HL-60 (cell line): ENCODE data around the gene PCDHGA7.
"Not testable (repeated sequence)": the region's sequence is repeated elsewhere in the genome, so short reads cannot be mapped to it uniquely, and the experiment has no call there.

Source experiments
- DNase-seq, 2 experiments: peaks; one replicate each; pipeline ENCODE4 v3.0.0-alpha.2; 2010 to 2020; ENCODE audit warnings: low read depth in 1 of 2, low spot score in 1 of 2
- H3K27ac ChIP-seq: fragments of 250-450 bp; sonication (Bioruptor Pico); replicated peaks from 2 replicates; pipeline ENCODE4 v1.5.1; 2020; ENCODE audit warnings: mild to moderate bottlenecking, moderate library complexity
- H3K27me3 ChIP-seq: fragments of 250-450 bp; sonication (Bioruptor Pico); 2 replicates; pipeline ENCODE4 v1.5.1; 2021; ENCODE audit warnings: mild to moderate bottlenecking, moderate library complexity; ENCODE audit not compliant: insufficient read depth, poor library complexity, severe bottlenecking
- H3K4me3 ChIP-seq: replicated peaks from 2 replicates; pipeline ENCODE4 v1.5.1; 2011; ENCODE audit warnings: mild to moderate bottlenecking, control low read depth, low read length; ENCODE audit not compliant: insufficient read depth
- CTCF ChIP-seq: IDR thresholded peaks from one replicate; pipeline ENCODE4 v1.5.1; 2011; ENCODE audit warnings: low read length, control low read depth, inconsistent platforms; ENCODE audit not compliant: insufficient read depth
- GABPA ChIP-seq: IDR thresholded peaks from 2 replicates; pipeline ENCODE4 v1.6.1; 2012; ENCODE audit warnings: low read depth
- POLR2AphosphoS5 ChIP-seq: IDR thresholded peaks from 2 replicates; pipeline ENCODE4 v1.6.1; 2012; ENCODE audit warnings: low read depth
- SPI1 ChIP-seq: IDR thresholded peaks from 2 replicates; pipeline ENCODE4 v1.6.1; 2012; ENCODE audit warnings: low read depth, mild to moderate bottlenecking, borderline replicate concordance
- TF ChIP-seq, protein P1 (sequence below): IDR thresholded peaks from 2 replicates; pipeline ENCODE4 v1.6.1; 2012; ENCODE audit warnings: low read depth; ENCODE audit not compliant: insufficient replicate concordance

Gene PCDHGA7

DNA sequence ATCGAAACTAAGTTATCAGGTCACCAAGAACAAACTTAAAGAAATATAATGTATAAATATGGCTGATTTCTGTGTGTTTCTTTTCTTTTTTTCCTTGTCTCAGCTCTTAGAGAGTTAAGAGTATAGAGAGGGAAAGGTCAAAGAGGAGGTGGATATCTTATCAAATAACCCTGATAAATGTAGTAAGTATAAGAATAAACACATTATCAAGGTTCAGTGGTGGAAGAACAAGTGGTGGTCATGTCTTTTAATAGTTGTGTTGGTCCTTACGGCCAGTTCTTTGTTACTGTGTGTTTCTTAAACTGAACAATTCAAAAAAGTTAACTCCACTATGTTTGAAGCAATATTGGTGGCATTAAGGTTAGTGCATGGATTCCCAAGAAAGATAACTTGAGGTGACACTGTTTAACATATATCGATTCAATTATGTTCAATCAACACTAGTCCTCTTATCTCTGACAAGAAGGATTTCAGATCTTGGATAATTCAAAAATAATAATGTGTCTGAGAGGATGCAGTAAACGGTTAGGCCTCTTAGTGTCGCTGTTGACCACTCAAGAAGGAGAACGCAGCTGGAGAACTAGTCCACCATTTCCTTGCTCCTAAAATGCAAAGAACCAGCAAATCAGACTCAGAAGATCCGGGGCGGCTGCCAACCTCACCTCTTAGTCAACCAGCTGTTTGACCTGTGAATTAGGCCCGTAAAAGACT is 39.1 kb upstream of the PCDHGA7 start, which contains the start of gene PCDHGA3:
Gene PCDHGA3 (plus strand): TSS at position 588 of the 711 bp plus-strand sequence. CDS start 205 bp downstream, outside the sequence.
- DNase-seq, result peak in 1 of 2 experiments; percentile 9
- peak; percentile 10 for TF ChIP-seq CTCF
- TF ChIP-seq, protein P1, sequence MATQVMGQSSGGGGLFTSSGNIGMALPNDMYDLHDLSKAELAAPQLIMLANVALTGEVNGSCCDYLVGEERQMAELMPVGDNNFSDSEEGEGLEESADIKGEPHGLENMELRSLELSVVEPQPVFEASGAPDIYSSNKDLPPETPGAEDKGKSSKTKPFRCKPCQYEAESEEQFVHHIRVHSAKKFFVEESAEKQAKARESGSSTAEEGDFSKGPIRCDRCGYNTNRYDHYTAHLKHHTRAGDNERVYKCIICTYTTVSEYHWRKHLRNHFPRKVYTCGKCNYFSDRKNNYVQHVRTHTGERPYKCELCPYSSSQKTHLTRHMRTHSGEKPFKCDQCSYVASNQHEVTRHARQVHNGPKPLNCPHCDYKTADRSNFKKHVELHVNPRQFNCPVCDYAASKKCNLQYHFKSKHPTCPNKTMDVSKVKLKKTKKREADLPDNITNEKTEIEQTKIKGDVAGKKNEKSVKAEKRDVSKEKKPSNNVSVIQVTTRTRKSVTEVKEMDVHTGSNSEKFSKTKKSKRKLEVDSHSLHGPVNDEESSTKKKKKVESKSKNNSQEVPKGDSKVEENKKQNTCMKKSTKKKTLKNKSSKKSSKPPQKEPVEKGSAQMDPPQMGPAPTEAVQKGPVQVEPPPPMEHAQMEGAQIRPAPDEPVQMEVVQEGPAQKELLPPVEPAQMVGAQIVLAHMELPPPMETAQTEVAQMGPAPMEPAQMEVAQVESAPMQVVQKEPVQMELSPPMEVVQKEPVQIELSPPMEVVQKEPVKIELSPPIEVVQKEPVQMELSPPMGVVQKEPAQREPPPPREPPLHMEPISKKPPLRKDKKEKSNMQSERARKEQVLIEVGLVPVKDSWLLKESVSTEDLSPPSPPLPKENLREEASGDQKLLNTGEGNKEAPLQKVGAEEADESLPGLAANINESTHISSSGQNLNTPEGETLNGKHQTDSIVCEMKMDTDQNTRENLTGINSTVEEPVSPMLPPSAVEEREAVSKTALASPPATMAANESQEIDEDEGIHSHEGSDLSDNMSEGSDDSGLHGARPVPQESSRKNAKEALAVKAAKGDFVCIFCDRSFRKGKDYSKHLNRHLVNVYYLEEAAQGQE, result no peak
- Histone ChIP-seq H3K4me3 (no peak within 1 kb of the TSS), H3K27ac (no peak within 1 kb of the TSS), H3K27me3 (no peaks in the 10 kb centered on the region)

GRCh38 chr5:141343953-141344463 is 38.5 kb upstream of the PCDHGA7 start:
- no peak for TF ChIP-seq GABPA
- TF ChIP-seq, protein P1, result no peak
- Histone ChIP-seq H3K27ac (no peak overlapping the region), H3K4me3 (no peak overlapping the region), H3K27me3 (no peaks in the 10 kb centered on the region)
- no peak for DNase-seq

GRCh38 chr5:141345327-141345726 is 37.2 kb upstream of the PCDHGA7 start:
- TF ChIP-seq, protein P1, result no peak
- no peak for TF ChIP-seq GABPA
- TF ChIP-seq SPI1, result no peak
- TF ChIP-seq CTCF, result no peak
- no peak for TF ChIP-seq POLR2AphosphoS5
- no peak overlapping the region for H3K4me3 ChIP-seq
- no peak for DNase-seq
- H3K27me3 ChIP-seq, result no peaks in the 10 kb centered on the region
- no peak overlapping the region for H3K27ac ChIP-seq

DNA sequence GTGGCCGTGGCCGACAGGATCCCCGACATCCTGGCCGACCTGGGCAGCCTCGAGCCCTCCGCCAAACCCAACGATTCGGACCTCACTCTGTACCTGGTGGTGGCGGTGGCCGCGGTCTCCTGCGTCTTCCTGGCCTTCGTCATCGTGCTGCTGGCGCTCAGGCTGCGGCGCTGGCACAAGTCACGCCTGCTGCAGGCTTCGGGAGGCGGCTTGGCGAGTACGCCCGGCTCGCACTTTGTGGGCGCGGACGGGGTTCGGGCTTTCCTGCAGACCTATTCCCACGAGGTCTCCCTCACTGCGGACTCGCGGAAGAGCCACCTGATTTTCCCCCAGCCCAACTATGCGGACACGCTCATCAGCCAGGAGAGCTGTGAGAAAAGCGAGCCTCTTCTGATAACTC is 36.5 kb upstream of the PCDHGA7 start:
- H3K27me3 ChIP-seq, H3K27ac ChIP-seq, DNase-seq, H3K4me3 ChIP-seq: not testable (repeated sequence)
